ENCODE data around the gene ACOXL.

Gene ACOXL

DNA sequence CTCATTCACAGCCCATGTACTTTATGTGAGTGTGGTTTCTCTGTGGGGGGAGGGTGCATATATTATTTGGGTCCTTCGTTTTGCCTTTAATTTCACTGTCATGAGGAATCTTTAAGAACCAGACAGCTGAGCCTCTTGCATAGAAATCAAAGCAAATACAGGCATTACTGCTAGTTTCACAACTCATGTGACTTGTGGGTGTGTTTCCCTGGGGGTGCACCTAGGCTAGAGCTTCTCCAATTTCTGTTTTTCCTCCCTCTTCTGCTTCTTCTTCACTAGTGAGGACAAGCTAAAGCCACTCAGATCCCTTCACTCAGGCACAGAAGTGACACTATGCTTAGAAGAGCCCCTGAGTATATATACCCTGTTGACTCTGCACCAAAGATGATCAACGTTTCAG lies 131.4 kb downstream of the ACOXL start:
- DNase-seq, result no peak
- TF ChIP-seq POLR2A (IDR thresholded peaks at IDR 0.05; ENCODE audit: low read length) (no peak), GATA1 (IDR thresholded peaks at IDR 0.05; ENCODE audit: low read depth, low read length) (no peak)

DNA sequence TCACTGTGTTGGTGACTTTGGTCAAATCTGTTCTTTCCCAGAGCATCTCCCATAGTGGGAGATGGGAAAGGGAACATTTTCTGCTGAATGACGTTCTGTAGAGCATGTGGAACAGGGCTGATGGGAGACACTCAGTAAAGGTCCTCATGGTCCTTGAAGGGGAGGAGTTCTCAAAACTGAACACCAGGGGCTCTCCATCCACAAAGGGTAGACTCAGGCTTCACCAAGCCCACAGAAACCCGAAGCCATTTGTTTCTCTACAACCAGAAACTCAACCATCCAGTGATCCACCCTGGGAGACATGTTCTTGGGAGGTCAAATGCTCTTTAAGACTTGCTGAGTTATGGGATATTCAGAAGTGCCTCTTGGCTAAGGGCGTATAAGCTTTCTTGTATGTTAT lies 131.8 kb downstream of the ACOXL start:
- DNase-seq, result no peak
- TF ChIP-seq GATA1 (IDR thresholded peaks at IDR 0.05; ENCODE audit: low read depth, low read length) (no peak), POLR2A (IDR thresholded peaks at IDR 0.05; ENCODE audit: low read length) (no peak)

DNA sequence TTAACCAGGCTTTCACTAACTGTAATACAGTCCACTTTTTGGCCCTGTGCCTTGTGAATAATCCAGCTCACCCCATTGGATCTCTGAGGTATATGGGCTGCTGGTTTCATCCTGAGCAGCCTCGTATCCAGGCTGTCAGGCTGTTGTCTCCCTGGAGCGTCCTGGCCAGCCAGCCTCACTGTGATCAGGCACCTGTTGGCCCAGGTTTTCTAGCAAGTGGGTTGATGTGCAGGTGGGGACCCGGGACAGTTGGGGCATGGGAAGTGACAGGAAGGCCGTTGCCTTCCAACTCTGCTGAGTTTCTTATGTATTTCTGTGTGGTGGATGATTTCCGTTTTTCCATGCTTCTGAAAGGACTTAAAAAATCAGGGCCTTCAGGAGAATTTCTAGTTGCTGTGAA lies 132.4 kb downstream of the ACOXL start:
- no peak for DNase-seq
- TF ChIP-seq GATA1 (IDR thresholded peaks at IDR 0.05; ENCODE audit: low read depth, low read length) (no peak), POLR2A (IDR thresholded peaks at IDR 0.05; ENCODE audit: low read length) (no peak)

DNA sequence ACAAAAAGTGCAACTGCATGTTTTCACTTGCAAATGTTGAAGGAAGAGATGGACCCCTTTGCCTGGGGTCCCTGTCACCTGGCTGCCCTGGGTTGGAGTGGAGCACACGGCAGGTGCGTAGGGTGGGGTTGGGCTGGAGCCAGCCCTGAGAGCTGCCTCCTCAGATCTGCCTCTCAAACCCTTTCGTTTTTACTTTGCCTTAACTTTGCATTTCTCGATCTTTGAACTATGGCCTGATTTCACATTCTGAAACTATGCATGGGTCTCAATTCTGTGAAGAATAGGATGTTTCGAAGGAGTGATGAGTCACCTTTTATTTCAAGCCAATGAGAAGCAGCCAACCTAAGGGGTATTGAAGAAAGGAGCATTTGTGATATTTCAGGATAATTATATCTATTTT lies 132.8 kb downstream of the ACOXL start:
- no peak for TF ChIP-seq POLR2A (IDR thresholded peaks at IDR 0.05; ENCODE audit: low read length)
- TF ChIP-seq GATA1 (IDR thresholded peaks at IDR 0.05; ENCODE audit: low read depth, low read length), result no peak
- no peak for DNase-seq

DNA sequence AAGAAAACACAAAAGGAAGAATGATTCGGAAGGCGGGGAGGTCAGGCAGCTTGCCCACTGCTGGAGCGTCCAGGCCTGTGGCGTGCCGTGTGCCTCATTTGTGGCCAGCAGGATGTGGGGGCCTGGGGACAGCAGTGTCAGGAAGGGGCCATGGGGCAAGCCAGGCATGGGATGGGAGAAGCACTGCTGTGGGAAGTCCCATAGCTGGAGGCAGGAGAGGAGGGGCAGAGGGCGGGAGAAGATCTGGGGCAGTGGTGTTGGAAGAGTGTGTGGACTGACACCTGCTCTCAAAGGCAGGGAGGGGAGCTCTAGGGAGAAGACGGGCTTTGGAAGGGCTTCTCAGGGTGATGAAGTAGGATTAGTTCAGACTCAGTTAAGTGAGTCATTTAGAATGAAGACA lies 133.7 kb downstream of the ACOXL start:
- TF ChIP-seq GATA1 (IDR thresholded peaks at IDR 0.05; ENCODE audit: low read depth, low read length), result no peak
- no peak for TF ChIP-seq POLR2A (IDR thresholded peaks at IDR 0.05; ENCODE audit: low read length)

DNA sequence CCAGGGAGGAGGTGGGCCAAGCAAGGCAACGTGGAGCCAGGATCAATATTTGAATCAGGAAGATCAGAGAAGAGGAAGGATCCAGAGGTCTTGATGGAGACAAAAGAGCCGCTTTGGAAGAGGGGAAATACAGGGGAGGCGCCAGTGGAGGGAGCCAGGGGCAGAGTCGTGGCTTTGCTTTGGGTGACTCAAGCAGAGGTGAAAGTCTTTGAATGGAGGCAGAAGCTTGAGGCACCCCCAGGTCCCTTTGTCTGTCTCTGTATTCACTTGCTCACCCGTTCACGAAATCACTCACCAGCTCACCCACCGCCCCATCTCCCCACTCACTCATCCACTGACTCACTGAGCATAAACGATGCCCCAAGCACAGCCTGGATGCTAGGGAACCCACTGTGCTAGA lies 134.1 kb downstream of the ACOXL start:
- no peak for DNase-seq
- TF ChIP-seq GATA1 (IDR thresholded peaks at IDR 0.05; ENCODE audit: low read depth, low read length) (no peak), POLR2A (IDR thresholded peaks at IDR 0.05; ENCODE audit: low read length) (no peak)

More for the DNA sequence above, 133.7 kb downstream of the ACOXL start:
- DNase-seq, result no peak

DNA sequence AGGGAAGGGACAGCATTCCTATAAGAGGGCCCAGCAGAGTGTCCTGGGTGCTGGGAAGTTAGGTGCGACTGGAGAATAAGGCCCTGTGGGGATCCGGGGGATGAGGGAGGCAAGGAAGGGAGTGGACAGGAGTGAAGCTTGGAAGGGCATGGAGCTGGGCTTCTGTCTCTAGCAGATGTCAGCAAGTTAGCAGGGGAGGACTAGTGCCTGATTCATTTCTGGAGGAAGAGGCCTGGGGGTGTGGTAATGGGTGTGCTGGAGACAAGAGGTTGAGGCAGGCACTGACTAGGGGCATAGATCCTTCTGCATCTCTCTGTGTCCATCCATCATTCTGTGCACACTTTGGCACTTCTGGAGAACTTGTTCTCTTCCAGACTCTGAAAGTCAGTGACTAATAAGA lies 134.7 kb downstream of the ACOXL start:
- TF ChIP-seq POLR2A (IDR thresholded peaks at IDR 0.05; ENCODE audit: low read length), result no peak
- TF ChIP-seq GATA1 (IDR thresholded peaks at IDR 0.05; ENCODE audit: low read depth, low read length), result no peak
- DNase-seq, result no peak

DNA sequence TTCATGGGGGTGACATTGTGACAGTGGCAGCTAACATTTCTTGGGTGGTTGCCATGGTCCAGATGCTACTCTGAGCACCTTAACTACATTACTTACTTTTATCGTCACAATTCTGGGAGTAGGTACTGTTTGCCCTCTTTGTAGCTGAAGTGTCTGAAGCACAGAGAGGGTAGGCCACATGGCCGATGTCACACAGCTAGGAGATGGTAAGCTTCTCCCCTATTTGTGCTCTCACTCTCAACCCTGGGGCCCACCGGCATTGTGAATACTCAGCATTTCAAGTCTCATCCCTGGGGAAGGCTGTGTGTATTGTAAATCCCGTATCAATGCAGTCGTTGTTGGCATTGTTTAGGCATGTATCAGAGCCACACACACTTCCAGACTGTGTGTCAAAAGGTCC lies 136.6 kb downstream of the ACOXL start:
- no peak for TF ChIP-seq POLR2A (IDR thresholded peaks at IDR 0.05; ENCODE audit: low read length)
- no peak for TF ChIP-seq GATA1 (IDR thresholded peaks at IDR 0.05; ENCODE audit: low read depth, low read length)
- DNase-seq, result no peak

DNA sequence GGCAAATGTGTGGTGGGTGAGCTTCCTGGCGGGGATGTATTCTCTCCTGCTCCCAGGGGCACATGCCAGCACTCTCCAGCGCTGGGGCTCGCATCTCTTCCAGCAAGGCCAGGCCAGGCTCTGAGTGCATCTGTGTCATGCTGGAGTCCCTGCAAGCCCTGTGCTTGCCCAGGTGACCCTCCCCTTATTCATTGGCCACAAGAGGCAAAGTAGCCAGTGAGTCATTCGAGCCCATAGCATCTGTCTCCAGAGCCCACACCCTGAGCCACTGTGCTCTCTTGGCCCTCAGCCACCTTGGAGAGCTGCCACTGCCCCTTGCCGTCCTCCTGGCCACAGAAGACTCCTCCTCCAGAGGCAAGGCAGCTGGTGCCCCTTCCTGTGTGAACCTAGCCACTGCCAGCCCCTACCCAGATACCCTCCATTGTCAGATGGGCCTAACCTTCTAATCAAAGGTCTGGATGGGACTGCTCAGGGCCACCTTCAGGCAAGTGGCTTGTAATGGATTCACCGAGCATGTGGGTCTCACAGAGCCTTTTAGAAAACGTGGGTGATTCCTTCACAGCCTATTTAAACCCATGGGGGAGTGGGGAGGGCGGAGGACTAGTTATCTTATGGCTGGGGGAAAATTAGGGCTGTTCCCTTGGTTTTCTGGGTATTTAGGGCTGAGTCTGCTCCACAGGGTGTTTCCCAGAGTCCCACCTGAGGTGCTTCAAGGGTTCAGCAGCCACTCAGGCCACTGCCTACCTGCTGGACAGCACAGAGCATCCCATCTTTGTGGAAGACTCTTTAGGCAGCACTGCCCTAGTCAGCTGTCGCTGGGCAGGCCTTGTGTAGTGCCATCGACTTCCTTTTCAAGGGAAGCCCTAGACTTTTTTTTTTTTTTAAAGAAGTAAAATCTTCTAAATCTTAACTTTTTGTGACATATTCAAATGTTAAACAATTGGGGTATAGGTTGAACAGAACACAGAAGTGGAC lies 137.4 kb downstream of the ACOXL start:
- TF ChIP-seq POLR2A (IDR thresholded peaks at IDR 0.05; ENCODE audit: low read length) (no peak), GATA1 (IDR thresholded peaks at IDR 0.05; ENCODE audit: low read depth, low read length) (no peak)
- no peak for DNase-seq

DNA sequence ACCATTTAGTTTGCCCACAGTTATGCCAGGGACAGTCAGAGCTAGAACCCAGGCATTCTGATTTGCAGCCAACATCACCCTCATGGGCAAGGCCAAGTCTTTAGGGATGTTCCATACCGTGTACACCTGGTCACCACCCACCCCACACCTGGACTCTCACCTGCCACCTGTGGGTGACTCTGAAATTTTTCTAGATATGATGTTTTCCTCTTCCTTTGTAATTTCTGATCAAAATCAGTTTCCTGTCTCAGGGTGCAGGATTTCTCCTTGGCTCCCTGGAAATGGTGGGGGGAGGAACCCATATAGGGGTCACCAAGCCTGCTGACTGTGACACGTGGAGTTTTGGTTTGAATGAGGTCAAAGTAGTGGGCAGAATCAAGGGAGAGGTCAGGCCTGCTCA lies 138.2 kb downstream of the ACOXL start:
- TF ChIP-seq POLR2A (IDR thresholded peaks at IDR 0.05; ENCODE audit: low read length), result no peak
- TF ChIP-seq GATA1 (IDR thresholded peaks at IDR 0.05; ENCODE audit: low read depth, low read length), result no peak
- no peak for DNase-seq

DNA sequence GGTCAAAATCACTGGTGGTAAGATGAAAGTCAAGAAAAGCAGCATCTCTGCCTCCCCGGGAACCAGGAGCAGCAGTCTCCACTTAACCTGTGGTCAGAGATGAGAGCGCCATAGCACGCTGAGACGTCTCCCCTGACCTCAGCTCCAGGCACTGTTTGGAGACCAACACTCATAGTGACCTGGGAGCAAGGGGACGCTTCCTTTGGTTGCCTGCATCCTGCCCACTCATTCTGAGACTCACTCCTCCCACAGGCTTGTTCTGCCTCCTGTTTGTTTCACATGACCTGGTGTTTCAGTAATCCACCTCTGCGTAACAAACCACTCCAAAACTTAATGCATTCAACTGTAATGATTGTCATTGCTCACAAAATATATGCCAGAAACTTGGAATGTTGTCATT lies 139.3 kb downstream of the ACOXL start:
- no peak for TF ChIP-seq POLR2A (IDR thresholded peaks at IDR 0.05; ENCODE audit: low read length)
- TF ChIP-seq GATA1 (IDR thresholded peaks at IDR 0.05; ENCODE audit: low read depth, low read length), result no peak
- no peak for DNase-seq

DNA sequence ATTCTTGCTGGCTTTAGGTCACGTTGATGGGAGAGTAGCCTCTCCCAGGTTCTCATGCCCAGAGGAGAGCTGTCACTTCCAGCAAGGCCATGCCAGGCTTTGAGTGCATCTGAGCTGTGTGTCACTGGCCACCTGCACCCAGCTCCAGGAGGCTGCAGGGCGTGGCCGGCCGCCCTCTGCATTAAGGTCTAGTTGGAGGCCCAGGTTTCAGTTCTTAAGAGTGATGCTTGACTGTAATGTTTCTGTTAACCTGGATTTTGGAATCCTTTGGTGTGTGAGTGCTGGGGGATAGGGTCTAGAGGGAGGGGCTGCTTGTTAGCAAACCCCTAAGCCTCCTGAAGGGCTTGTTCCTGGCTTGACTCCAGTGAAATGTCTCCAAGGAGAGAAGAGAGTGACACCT lies 140.1 kb downstream of the ACOXL start:
- DNase-seq, result no peak
- TF ChIP-seq POLR2A (IDR thresholded peaks at IDR 0.05; ENCODE audit: low read length), result no peak
- no peak for TF ChIP-seq GATA1 (IDR thresholded peaks at IDR 0.05; ENCODE audit: low read depth, low read length)

DNA sequence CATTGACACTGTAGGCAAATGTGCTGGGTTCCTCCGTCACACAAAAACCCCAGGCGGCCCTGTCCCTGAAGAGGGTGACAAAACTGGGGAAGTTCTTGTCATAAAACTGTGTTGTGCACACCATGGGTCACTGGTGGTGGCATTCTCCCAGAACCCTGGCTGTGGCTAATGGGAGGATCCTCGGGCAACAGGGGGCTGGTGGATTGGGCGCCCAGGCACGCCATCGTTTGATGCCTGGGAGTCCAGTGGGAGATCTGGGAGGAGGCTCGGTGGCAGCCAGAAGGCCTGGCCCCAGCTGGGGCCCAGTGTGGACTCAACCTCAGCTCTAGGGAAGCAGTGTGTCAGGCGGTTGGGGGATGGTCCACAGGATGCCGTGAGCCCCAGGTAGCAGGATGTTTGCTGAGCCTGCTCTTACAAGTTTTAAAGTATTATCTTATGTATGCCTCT lies 140.7 kb downstream of the ACOXL start:
- TF ChIP-seq GATA1 (IDR thresholded peaks at IDR 0.05; ENCODE audit: low read depth, low read length) (no peak), POLR2A (IDR thresholded peaks at IDR 0.05; ENCODE audit: low read length) (no peak)
- DNase-seq, result no peak

DNA sequence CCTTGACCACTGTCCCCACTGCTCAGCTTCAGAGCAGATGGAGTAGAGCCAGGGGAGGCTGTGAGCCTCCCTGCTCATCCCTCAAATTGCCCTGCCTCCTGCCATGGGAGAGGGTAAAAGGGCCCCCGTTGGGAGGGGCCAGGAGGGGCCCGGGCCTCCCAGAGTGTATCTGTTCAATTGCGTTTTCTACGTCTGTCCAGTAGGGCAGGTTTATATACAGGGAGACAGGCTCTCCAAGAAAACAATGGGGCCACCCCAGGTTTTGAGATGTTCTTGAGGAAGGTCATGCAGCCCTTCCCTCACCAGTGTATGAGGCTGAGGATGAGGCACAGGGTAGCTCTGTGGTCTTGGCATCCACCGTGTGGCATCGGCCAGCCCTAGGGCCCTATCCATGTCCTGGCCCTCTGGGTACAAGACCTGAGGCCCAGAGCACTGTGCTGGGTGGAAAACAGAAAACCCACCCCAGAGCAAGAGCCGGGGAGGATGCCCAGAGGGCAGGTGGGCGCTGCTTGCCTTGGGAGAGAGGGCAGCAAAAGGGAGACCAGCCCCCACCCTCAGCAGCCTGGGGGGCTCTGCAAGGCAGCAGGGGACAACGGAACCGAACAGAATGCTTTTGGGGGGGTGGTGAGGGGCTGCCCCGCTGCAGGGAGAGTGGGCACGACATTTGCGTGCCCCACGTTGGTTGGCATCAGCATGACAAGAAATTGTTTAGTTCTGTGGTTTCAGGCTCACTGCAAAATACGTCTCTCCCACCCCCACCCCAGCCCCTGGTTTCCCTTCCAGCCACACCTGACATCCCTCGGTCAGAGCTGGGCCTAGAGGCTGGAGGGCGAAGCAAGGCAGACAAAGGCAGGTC lies 141.5 kb downstream of the ACOXL start:
- no peak for TF ChIP-seq GATA1 (IDR thresholded peaks at IDR 0.05; ENCODE audit: low read depth, low read length)
- no peak for TF ChIP-seq POLR2A (IDR thresholded peaks at IDR 0.05; ENCODE audit: low read length)
- DNase-seq, result no peak

Measured in erythroblast (primary cell).